ENCODE measurements around the gene KSR1. TPM values are rescaled to one million over a fixed set of nuclear protein-coding genes. Genes with fewer than 3 reads are reported as not detected.

KSR1 gene
- total RNA-seq, 1 donor: 15.5 TPM

GRCh38 chr17:27466376-27466742 lies 10.1 kb downstream of the KSR1 start:
- no peak for DNase-seq (ENCODE audit: low read depth)
- no peak for TF ChIP-seq CTCF (IDR thresholded peaks at IDR 0.05; ENCODE audit: insufficient read depth, low read depth, low read length)
- H3K4me3 ChIP-seq (ENCODE audit: low read depth, low read length): no peak overlapping the region

- no peak for DNase-seq (ENCODE audit: low read depth)
- TF ChIP-seq CTCF (IDR thresholded peaks at IDR 0.05; ENCODE audit: insufficient read depth, low read depth, low read length): no peak
These were observed 10.6 kb downstream of the KSR1 start for GRCh38 chr17:27466743-27467375.

GRCh38 chr17:27469256-27469655 lies 13.0 kb downstream of the KSR1 start:
- no peak for TF ChIP-seq CTCF (IDR thresholded peaks at IDR 0.05; ENCODE audit: insufficient read depth, low read depth, low read length)
- no peak overlapping the region for H3K4me3 ChIP-seq (ENCODE audit: low read depth, low read length)
- DNase-seq (ENCODE audit: low read depth): no peak

More at GRCh38 chr17:27466743-27467375, 10.6 kb downstream of the KSR1 start:
- no peak overlapping the region for H3K4me3 ChIP-seq (ENCODE audit: low read depth, low read length)

- TF ChIP-seq CTCF (IDR thresholded peaks at IDR 0.05; ENCODE audit: insufficient read depth, low read depth, low read length): no peak
- DNase-seq (ENCODE audit: low read depth): no peak
- H3K4me3 ChIP-seq (ENCODE audit: low read depth, low read length): no peak overlapping the region
These were observed 15.3 kb downstream of the KSR1 start for GRCh38 chr17:27471321-27472269.

- TF ChIP-seq CTCF (IDR thresholded peaks at IDR 0.05; ENCODE audit: insufficient read depth, low read depth, low read length): no peak
- no peak for DNase-seq (ENCODE audit: low read depth)
- no peak overlapping the region for H3K4me3 ChIP-seq (ENCODE audit: low read depth, low read length)
These were observed 17.0 kb downstream of the KSR1 start for GRCh38 chr17:27473190-27473747.

GRCh38 chr17:27473748-27474609 lies 17.7 kb downstream of the KSR1 start:
- no peak for TF ChIP-seq CTCF (IDR thresholded peaks at IDR 0.05; ENCODE audit: insufficient read depth, low read depth, low read length)
- peak; percentile 53 for DNase-seq (ENCODE audit: low read depth)
- no peak overlapping the region for H3K4me3 ChIP-seq (ENCODE audit: low read depth, low read length)

Data from fibroblast of villous mesenchyme (primary cell).